MM.1S (cell line): Measurements from ENCODE around the gene EVA1C.

ENCODE experiments used
- CTCF ChIP-seq: fragments of 300-600 bp; sonication (generic); IDR thresholded peaks from 2 replicates; pipeline ENCODE4 v1.5.1; 2016; ENCODE audit warnings: antibody characterized with exemption, low read length, mixed read lengths
- EZH2phosphoT487 ChIP-seq: fragments of 300-600 bp; sonication (generic); IDR thresholded peaks from 2 replicates; pipeline ENCODE4 v1.6.1; 2018; ENCODE audit warnings: antibody characterized with exemption, low read length

DNA sequence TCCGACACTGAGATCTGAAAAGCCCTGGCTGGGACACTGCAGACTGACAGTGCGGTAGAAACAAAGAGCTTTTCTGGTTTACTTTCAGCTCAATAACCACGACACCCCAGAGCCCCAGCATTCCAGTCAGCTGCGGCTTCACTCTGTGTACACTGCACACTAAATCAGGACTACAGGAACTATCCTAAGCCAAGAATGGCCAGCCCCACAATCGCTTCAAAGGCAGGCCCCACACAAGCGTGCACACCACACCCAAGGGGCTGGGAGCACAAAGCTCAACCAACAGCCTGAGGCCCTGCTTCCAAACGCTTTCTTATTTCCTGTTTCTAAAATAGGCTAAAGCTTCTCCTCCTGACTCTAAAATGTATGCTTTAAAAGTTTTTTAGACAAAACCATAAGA lies 48.1 kb upstream of the EVA1C start:
- TF ChIP-seq CTCF = no peak
- TF ChIP-seq EZH2phosphoT487 = no peak
